COR-L47 (cell line): ENCODE data around the gene PIGN.
"Not testable (repeated sequence)": the region's sequence is repeated elsewhere in the genome, so short reads cannot be mapped to it uniquely, and the experiment has no call there.

Source experiments
- DNase-seq: peaks from one replicate; lab custom pipeline; 2025; lab: John Stamatoyannopoulos, UW

Gene PIGN

DNA sequence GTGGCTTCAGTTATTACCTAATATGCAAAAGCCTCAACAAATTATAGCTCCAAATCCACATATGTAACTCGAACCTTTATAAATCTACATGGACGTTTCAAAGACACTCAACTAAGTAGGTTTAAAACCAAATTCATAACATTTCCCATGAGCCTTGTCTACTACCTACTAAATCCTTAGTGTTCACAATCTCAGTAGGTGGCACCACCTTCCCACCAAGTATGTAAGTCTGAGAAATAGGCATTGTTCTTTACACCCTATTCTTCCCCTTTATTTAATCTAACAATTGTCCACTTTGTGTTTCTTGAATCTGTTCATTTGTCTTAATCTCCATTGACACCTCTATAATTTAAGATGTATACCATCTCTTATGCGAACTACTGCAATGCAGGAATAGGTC, 4.6 kb downstream of the PIGN start:
- DNase-seq, result no peak

DNA sequence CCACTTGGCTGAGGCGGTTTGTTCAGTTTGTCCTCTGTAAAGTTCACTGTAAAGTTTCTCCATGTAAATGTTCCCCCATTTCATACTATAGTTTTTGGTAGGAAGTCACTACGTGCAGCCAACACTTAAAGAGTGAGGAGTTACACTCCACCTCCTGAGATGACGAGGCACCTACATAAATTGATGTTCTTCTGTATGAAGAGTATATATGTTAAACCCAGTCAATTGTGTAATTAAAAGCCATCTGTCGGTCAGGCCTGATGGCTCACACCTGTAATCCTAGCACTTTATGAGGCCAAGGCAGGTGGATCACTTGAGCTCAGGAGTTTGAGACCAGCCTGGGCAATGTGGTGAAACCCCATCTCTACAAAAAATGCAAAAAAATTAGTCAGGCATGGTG, 7.6 kb downstream of the PIGN start:
- no peak for DNase-seq

DNA sequence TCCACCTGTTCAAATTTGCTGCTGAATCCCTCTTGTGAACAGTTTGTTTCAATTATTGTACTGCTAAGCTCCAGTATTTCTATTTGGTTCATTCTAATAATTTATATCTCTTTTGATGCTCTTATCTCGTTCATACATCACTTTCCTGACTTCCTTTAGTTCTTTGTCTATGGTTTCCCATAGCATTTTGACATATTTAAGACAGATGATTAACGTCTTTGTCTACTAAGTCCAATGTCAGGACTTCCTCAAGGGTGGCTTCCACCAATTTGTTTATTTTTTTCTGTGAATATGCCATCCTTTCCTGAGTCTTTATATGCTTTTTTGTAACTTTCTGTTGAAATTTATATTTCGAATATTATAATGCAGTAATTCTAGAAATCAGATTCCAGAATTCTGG, 9.6 kb downstream of the PIGN start:
- DNase-seq, result no peak

DNA sequence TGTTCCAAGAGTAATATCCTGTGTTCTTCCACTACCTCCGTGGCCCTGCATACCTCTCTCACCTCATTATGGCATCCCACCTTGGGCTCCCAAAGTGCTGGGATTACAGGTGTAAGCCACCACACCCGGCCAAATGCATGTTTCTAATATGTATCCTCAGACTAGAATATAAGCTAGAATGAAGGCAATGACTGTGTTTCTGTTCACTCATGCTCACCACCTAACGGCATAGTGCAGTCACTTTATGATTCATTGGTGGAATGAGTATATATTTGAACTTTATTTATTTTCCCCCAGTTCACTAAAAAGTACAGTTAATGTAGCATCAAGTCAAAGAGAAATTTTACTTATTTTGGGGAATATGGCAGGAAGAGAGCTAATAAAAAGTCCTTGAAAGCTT, 11.3 kb downstream of the PIGN start:
- DNase-seq, result no peak

DNA sequence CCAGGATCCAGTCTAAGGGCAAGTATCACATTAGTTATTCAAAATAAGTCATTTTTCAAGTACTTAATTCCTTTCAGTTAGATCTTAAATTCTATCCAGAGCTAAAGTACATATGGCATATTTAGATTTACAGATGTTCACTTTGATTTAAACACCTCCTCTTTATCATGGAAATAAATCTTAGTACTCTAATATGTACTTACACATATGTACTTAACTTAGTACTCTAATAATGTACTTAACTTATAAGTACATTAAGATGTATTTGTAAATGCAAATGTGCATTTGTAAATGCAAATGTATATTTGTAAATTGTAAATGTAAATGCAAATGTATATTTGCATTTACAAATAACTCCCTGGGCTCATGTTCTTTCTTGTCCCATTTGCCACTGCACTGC, 14.6 kb downstream of the PIGN start:
- no peak for DNase-seq

DNA sequence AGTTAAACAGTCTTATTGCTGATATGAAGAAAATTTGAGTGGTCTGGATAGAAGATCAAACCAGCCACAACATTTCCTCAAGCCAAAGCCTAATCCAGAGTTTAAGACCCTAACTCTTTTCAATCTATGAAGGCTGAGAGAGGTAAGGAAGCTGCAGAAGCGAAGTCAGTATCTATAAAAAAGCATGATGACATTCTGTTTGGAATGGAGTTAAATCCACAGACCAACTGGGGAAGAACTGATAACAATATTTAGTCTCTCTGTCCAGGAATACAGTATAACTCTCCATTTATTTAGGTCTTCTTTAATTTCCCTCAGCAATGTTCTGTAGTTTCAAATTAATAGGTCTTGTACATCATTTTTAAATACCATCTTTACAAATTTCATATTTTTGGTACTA, 16.0 kb downstream of the PIGN start:
- DNase-seq, result no peak

DNA sequence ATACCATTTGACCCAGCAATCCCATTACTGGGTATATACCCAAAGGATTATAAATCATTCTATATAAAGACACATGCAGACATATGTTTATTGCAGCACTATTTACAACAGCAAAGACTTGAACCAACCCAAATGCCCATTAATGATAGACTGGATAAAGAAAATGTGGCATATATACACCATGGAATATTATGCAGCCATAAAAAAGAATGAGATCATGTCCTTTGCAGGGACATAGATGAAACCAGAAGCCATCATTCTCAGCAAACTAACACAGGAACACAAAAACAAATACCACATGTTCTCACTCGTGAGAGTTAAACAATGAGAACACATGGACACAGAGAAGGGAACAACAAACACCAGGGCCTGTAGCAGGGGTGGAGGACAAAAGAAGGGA, 20.3 kb downstream of the PIGN start:
- DNase-seq, result not testable (repeated sequence)

DNA sequence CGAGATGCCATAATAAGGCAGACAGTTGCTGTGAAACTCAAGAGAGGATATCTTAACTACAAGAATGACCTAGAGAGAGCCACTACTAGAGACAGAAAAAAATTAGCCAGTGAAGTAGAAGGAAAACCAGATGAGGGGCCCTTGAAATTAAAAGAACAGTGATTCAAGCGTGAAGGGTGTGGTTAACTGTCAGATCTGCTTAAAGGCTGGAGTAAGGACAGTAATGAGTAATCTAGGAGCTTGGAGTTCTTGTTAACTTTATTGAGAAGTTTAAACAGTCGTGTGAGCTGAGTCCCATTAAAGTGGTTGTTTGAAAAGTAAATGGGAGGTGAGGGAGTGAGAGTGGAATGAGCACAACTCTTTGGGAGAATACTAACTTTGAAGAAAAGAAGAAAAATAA, 21.3 kb downstream of the PIGN start:
- DNase-seq, result no peak

DNA sequence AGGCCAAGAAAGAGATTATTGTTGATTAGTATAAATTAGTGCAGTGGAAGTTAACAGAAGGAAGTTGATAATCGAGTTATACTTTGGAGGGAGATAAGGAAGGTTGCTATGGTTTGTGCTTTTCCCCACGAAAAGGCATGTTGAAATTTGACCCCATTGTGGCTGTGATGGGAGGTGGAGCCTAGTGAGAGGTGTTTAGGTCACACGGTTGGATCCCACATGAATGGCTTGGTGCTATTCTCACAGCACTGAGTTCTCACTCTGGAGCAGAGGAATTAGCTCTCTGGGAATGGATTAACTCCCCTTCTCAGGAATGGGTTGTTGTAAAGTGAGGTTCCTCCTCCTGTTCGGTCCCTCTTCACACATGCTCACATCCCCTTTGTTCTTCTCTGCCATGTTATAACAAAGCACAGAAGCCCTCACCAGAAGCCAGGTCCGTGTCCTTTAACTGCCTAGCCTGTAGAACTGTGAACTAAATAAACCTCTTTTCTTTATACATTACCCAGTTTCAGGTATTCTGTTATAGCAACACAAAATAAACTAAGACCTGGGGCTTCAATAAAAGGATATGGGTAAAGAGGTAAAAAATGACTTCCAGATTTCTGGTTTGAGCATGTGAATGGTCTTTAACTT, 21.9 kb downstream of the PIGN start:
- no peak for DNase-seq

DNA sequence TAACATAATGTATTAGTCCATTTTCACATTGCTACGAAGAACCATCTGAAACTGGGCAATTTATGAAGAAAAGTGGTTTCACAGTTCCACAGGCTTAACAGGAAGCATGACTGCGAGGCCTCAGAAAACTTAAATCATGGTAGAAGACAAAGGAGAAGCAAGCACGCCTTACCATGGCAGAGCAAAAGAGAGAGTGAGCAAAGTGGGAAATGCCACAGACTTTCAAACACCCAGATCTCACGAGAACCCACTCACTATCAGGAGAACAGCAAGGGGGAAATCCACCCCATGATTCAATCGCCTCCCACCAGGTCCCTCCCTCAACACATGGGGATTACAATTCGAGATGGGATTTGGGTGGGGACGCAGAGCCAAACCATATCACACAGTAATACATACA, 22.5 kb downstream of the PIGN start:
- DNase-seq, result no peak

DNA sequence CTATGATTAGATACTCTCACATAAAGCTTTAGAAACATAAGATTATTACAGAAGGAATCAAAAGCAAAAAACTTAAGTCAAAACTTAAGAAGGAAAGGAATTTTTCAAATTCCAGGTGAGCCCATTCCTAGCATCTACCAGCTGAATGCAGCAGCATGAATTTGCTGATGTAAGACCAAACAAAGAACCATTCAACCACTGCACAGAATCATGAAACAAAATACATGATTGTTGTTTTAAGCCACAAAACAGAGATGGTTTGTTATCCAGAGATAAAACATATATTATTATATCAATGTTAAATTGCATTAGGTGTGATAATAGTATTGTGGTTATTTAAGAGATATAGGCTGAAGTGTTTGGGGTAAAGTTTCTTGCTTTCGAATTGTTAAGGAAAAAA, 29.0 kb downstream of the PIGN start:
- no peak for DNase-seq

DNA sequence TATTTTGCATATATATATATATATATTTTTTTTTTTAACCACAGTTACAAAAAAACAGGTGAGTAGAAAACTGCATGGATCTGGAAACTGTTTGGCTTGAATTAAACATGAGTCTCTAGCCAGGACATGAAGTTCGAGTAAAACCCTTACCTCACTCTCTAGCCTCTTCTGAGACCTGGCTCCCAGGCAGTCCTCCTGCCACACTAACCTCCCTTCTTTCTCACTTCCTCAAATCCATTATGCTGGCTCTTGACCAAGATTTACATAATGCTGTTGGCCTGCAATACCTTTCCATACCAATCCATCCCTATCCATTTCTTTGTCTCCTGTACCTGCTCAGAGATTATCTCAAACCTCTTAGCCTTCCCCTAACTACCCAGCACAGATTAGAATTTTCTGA, 34.0 kb downstream of the PIGN start:
- DNase-seq, result no peak

DNA sequence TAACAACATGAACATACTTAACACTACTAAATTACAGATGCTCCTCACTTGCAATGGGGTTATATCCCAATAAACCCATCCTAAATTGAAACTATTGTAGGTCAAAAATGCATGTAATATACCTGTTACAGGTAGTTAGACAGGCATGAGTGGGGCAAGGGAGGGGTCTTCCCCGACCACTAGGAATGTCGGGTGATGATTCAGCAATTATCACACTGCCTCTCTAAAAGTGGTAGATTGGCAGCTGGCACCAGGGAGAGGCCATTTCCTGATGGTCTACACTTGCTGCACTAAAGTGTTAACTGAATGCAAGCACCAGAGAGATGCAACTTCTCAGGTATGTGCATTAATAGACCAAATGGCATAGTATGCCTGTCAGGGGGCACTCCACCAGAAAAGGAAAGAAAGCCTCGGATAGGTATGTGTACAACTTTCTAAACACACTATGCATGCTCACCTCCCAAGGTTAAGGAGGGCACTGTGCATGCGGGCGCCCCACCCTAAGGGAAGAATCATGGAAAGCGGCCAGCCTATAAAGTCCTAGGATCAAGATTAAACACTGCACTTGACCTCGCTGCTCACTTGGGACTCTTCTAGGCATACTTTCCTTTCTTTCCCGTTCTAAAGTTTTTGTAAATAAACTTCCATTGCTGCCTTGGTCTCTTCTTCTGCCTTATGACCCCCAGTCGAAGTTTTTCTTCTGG, 35.6 kb downstream of the PIGN start:
- no peak for DNase-seq

DNA sequence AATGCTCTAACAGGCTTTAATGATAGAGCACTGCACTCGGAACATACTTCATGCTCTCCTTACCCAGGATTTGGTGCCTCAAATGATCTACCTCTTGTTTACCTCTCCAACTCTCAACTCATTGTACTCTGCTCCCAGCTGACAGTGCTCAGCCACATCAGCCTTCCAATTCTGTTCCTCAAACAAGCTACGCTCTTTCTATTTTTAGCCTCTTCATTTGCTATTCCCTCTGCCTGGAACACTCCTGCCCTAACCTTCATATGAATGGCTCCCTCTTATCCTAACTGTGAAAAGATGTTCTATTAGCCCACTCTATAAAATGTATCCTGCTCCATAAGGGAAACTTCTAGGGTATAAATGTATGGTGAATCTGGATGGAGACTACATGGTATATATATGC, 42.5 kb downstream of the PIGN start:
- no peak for DNase-seq

DNA sequence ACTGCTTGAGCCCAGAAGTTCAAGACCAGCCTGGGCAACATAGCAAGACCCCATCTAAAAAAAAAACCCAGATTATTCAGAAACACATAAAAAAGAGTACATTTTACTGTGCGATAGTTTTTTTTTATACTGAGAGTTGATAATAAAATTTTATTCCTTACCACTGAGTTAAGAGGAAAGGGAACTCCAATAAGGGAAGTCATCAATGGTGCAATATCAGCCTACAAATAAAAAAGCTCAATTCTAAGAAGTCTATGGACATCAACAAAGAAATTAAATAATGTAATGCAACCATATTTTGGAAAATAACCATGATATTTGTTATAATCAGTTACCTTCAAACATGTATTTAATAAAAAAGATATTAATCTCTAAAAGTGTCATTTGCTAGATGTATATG, 46.6 kb downstream of the PIGN start:
- DNase-seq, result no peak

DNA sequence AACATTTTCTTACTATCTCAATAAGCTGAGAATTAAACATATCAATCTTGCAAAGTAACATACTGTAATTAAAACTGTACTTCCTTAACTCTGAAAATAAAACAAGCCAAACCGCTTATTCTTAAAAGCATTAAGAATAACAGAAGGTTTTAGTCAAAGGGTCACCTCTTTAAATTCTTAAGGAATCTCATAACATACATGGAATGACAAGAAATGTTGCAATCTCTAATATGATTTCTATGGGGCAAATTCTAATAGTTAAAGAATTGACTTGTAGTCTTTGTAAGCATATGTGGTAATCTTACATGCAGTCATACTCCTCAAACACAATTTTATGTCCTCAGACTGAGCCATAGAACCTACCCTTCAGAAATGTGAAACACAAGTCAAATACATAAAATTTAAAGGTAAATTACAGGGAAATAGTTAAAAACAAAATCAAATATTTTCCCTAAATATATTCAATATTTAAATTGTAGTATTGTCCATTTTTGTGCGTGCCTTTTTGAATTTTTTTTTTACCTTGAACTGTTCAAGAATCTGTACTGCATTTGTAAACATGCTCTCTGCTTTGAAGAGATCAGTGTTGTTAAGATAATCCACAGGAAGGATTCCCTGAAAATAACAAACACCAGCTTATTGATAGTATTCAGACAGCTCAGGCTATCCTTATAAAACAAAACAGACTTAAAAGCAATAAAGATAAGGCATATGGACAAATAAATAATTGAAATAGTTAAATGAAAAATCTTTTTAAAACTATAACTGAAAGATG, 48.2 kb downstream of the PIGN start:
- DNase-seq, result no peak

DNA sequence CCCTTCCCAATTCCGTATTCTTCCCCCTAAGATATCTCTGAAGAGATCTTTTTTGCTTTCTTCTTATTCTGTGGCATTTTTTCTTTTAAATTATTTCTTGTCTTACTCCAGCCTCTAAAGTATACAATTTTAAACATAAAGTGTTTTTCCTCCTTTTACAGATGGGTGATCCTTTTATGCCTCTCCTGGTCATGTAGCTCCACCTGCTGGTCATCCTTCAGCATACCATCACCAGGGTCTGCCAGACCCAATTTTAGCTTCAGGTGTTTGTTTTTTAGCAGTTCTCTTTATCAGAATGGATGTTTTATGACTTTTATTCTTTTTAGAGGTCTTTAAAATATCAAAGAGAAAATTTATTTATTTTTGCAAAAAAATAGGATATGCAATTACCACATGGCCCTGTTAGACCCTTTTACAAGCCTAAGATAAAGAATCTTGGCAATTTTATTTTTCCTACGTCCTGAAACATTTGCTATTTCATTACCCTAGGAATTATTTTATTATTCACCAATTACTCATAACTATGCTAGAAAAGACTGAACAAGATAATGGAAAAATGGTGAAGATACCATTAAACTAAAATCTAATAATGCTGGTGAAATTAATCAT, 55.5 kb downstream of the PIGN start:
- peak; percentile 66 for DNase-seq

DNA sequence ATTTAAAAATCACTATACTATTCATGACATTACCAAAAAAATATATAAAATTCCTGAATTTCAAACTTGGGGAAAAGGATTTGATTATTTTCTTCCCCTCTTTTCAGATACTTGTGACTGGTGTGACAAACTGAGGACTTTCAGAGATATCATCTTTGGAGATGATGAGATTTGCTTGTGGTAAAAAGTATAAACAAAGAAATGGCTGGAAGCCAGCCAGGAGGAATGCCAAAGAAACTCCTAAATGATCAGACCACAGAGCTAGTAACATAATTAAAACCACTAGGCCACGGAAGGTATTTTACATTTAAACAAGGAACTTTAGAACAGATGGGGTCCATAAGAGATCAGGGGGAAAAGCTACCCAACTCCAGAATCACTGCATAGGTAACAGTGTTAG, 58.7 kb downstream of the PIGN start:
- DNase-seq, result peak; percentile 26

DNA sequence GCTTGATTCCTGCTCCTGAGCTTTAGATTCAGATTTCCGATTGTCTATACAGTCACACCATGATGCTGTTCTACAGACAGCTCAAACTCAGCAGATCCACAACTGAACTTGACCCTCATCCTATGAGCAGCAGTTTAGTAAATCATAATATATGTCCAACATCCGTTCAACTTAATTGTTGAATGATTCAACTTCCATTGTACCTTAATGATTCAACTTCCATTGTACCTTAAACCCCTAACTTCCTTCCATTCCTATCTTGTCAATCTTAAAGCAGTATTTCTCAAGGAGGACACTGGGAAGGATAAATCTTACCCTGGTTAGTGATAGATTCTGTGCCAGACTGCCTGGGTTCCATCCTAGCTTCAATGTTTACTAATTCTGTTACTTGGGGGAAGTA, 60.1 kb downstream of the PIGN start:
- DNase-seq, result no peak

DNA sequence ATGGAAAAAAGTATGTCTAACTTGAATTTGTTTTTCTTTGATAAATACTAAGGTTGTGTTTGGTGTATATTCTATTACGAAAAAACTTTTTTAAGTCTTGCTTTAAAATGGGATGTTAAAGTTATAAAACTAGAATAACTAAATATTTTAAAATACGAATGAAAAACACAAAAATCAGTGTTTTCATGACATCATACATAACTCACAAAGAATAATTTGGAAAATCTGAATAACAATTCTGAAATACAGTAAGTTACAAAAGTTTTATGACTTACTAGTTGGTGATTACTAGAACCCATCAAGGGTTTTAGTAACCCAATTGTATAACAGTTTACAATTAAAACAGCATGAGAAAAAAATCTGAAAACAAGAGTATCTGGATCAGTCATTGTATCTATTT, 61.2 kb downstream of the PIGN start:
- DNase-seq, result no peak

DNA sequence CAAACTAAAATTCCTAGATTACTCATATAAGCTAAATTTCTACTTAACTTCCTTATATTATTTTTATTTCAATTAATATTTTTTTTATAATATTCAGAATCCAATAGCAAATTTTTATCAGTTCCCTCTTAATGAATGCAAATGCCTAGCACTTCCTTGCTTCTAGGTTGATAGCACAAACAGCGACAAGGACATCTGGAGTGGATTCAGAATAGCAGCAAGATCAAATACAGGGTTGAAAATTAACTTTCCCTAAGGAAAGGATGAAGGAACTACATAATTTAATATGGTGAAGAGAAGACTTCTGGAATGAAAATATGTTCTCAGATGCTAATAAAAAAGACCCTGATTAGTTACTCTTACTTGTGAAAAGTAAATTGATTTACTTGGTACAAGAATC, 64.5 kb downstream of the PIGN start:
- no peak for DNase-seq

DNA sequence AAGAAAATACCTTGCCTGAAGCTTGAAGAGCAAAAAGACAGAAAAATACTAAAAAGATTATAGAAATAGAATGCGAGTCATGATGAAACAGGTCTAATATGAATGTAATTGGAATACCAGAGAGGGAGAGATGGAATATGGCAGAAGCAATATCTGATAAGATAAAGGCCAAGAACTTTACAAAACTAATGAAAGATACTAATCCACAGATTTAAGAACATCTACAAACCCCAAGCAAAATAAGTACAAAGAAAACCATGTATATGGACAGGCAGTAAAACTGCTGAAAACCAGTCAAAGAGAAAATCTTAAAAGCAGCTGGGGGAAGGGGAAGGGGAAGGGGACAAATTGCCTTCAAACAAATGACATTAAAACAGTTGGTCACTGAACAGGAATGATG, 67.0 kb downstream of the PIGN start:
- no peak for DNase-seq

DNA sequence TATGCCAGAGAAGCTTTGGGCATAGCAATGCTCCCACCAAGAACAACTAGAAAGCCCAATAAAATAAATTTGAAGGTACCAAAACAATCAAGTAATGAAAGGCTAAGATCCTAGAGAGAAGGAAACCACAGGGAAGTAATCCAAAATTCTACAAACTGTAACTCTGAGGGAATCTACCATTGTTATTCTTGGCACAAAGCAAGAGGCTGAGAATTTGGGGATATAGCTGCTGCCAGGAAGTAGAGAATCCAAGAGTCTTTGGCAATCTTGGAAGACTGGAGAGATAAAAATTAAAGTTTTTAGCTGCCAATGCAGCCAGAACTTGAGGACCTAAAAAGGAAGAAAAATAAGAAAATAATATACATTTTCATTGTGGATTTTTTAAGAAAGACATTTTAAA, 68.5 kb downstream of the PIGN start:
- no peak for DNase-seq
